ENCODE measurements around the gene SMOC2.

The SMOC2 gene

DNA sequence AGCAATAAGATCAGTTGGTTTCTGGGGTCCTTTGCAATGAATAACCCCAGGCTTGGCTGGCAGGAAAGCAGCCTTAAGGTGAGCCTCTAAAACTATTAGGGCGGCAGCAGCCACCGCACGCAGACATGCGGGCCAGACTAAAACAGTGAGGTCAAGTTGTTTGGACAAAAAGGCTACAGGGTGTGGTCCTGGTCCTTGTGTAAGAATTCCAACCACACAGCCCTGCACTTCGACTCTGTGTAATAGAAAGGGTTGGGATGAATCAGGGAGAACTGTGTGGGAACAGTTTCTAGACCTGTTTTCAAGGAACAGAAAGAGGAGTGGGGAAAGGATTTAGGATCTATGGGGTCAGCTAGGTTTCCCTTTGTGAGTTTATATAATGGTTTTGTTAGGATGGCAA is 237.6 kb downstream of the SMOC2 start:
- H3K4me3 ChIP-seq (ENCODE audit: low read depth, low read length): no peak overlapping the region
- TF ChIP-seq, protein P1, sequence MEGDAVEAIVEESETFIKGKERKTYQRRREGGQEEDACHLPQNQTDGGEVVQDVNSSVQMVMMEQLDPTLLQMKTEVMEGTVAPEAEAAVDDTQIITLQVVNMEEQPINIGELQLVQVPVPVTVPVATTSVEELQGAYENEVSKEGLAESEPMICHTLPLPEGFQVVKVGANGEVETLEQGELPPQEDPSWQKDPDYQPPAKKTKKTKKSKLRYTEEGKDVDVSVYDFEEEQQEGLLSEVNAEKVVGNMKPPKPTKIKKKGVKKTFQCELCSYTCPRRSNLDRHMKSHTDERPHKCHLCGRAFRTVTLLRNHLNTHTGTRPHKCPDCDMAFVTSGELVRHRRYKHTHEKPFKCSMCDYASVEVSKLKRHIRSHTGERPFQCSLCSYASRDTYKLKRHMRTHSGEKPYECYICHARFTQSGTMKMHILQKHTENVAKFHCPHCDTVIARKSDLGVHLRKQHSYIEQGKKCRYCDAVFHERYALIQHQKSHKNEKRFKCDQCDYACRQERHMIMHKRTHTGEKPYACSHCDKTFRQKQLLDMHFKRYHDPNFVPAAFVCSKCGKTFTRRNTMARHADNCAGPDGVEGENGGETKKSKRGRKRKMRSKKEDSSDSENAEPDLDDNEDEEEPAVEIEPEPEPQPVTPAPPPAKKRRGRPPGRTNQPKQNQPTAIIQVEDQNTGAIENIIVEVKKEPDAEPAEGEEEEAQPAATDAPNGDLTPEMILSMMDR (IDR thresholded peaks at IDR 0.05; ENCODE audit: low read depth, low read length): no peak

DNA sequence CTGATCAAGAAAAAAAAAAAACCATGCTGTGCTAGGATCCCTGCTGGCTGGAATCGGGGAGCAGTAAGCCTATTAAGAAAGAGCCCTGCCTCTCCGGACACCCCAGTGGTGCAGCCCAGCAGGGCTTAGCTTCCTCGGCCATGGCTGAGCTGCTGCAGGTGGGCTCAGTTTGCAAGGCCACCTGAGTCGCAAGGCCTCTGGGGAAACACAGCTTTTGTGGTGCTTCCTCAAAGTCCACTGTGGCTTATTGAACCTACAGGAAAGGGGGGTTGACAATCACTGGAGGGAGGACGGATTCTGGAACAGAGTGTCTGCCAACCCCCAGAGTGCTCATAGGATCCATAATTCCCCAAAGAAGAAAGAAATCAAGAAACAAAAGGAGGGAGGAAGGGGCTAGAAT is 240.8 kb downstream of the SMOC2 start:
- TF ChIP-seq, protein P1 (IDR thresholded peaks at IDR 0.05; ENCODE audit: low read depth, low read length): no peak

DNA sequence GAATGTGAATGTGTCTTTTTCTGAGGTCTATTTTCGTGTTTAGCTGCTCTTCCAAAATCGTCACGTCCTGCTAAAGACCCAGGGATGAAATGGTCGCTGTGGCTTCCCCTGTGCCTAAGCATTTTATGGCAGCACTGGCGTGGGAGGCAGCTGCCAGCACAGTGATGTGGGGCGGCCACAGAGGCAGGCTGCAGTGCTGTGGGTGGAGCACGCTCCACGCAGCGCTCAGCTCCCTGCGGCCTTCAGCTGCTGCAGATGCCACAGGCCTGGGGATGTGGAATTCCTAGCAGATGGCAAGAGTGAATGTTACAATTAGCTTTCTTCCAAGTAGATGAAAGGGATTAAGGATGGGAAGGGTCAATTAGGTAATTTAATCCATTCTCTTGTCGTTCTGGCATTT is 242.6 kb downstream of the SMOC2 start:
- TF ChIP-seq, protein P1 (IDR thresholded peaks at IDR 0.05; ENCODE audit: low read depth, low read length): no peak
- no peak overlapping the region for H3K4me3 ChIP-seq (ENCODE audit: low read depth, low read length)

More for the DNA sequence above, 240.8 kb downstream of the SMOC2 start:
- H3K4me3 ChIP-seq (ENCODE audit: low read depth, low read length): no peak overlapping the region

DNA sequence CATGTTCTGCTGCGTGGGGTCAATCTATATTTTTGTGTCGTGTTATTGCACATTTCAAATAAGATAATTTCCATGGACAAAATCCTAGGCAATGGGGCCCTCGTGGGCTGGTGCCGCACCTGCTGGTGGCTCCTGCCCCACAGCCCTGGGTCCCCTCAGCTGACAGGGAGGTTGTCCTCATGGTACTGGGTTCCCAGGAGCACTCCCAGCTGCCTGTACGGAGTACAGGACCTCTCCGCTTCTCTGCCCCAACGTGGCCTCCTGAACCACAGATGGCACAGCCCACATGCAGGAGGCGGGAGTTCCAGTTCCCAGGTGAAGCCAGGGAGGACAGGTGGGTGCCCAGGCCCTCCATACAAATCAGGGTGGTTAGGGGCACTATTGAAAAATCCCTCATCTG is 243.5 kb downstream of the SMOC2 start:
- TF ChIP-seq, protein P1 (IDR thresholded peaks at IDR 0.05; ENCODE audit: low read depth, low read length): no peak
- no peak overlapping the region for H3K4me3 ChIP-seq (ENCODE audit: low read depth, low read length)

DNA sequence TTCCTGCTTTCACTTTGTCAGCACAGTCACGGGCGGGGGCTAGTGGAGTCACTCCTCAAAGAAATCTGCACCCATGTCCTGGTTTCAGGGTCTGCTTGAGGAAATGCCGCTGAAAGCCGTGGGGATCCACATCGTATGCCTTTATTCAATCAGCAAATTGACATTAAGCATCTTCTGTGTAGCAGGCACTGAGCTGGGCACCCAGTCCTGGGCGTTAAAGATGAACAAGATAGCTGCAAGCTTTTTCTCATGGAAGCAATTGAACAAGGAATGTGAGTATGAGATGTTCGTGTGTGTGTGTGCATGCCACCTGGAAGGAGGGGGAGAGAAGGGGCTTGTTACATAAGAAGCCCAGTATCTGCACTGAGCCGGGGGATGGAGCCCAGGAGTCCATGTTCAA is 243.9 kb downstream of the SMOC2 start:
- TF ChIP-seq, protein P1 (IDR thresholded peaks at IDR 0.05; ENCODE audit: low read depth, low read length): no peak
- no peak overlapping the region for H3K4me3 ChIP-seq (ENCODE audit: low read depth, low read length)

DNA sequence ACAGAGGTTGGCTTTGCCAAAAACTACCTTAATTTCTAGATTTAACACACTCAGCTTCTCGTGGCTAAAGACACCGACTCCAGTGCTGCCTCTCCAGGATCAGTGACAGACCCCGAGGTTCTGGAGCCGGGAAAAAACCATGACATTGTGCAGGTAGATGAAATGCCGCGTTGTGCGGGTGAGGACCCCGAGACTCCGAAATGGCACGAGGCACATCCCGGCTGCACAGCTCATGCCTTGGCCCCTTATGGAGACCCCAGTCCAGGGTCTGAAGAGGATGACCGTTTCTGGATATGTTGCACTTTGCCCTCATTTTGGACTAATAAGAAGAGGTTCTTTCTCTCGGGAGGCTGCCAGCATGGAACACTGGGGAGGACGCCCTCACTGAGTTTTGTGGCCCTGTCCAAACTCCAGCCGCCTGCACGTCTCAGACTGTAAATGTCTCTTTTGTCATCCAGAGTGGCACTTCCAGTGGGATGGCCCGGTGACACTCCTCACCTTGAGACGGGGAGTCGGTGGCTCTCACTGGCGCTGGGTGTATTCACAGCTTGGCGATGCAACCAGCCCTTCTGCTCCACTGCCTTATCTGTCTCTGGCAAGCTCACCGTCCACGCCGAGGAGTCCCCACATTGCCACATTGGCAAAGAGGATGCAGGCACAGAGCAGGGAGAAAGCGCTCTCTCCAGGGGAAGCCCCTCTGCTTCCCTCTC is 245.2 kb downstream of the SMOC2 start:
- H3K4me3 ChIP-seq (ENCODE audit: low read depth, low read length): no peak overlapping the region
- TF ChIP-seq, protein P1 (IDR thresholded peaks at IDR 0.05; ENCODE audit: low read depth, low read length): no peak

DNA sequence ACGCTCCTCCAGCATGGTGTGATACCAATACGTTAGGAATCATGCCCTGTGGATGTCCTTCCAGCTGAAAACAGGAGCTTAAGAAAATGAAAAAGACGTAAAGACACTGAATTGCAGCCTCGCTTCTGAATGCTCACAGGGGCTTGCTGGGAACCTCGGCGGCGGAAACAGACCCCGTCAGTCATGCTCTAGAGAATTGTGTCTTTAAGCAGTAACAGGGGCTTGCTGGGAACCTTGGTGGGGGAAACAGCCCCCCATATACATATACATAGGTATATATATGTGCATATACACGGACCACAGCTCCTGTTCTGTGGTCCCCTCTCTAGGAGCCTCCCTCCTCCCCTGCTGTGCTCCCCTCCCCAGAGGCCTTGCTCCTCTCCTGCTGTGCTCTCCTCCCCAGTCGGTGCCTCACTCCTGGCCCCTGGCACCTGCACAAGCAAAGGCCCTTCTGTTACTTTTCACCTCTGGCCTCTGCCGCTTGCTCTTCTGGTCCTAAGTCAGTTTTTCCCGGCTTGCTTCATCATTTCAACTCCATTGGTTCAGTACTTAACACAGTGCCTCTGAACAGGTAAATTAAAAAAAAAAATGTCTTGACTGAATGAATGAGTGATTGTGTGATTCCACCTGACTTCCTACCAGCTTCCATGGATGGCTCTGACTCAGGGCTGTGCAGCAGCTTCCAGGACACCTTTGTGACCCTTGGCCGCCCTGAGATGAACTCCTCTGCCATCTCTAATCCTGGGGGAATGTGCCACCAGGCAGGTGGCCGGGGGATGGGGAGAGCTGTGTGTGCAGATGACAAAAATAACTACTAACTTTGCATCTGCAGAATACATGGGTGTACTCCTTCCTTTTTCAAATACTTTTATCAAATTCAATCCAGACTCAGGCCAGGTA is 246.1 kb downstream of the SMOC2 start:
- TF ChIP-seq, protein P1 (IDR thresholded peaks at IDR 0.05; ENCODE audit: low read depth, low read length): no peak
- H3K4me3 ChIP-seq (ENCODE audit: low read depth, low read length): no peak overlapping the region

Data from WI38 (cell line).